Mesenchymal stem cell (in vitro differentiated cells and primary cell): ENCODE data around the gene MICAL2.

Experiments used
- DNase-seq: peaks from one replicate; pipeline ENCODE4 v3.0.0-alpha.2; 2013
- H2AFZ ChIP-seq: one replicate; pipeline ENCODE4 v1.6.1; 2013; ENCODE audit warnings: low read depth, mild to moderate bottlenecking, control low read depth, inconsistent platforms, low read length, moderate library complexity
- H2AK5ac ChIP-seq: 2 replicates; pipeline ENCODE4 v1.6.1; 2013; ENCODE audit warnings: low read length, moderate library complexity, mild to moderate bottlenecking, inconsistent platforms; ENCODE audit not compliant: severe bottlenecking
- H2BK120ac ChIP-seq: one replicate; pipeline ENCODE4 v1.6.1; 2013; ENCODE audit warnings: low read depth, mild to moderate bottlenecking, inconsistent platforms, low read length, moderate library complexity
- H2BK12ac ChIP-seq, 2 experiments: one replicate each; pipeline ENCODE4 v1.6.1; 2013; ENCODE audit warnings: inconsistent platforms in 2 of 2, low read length in 2 of 2, mild to moderate bottlenecking in 2 of 2, moderate library complexity in 2 of 2, control low read depth in 1 of 2
- H2BK15ac ChIP-seq: one replicate; pipeline ENCODE4 v1.6.1; 2013; ENCODE audit warnings: mild to moderate bottlenecking, low read depth, inconsistent platforms; ENCODE audit not compliant: poor library complexity, severe bottlenecking
- H2BK5ac ChIP-seq: 2 replicates; pipeline ENCODE4 v1.6.1; 2013; ENCODE audit warnings: low read depth, mild to moderate bottlenecking, low read length, control low read depth, inconsistent platforms; ENCODE audit not compliant: poor library complexity, severe bottlenecking
- H3K14ac ChIP-seq, 2 experiments: one replicate each; pipeline ENCODE4 v1.6.1; 2013; ENCODE audit warnings: inconsistent platforms in 2 of 2, low read length in 2 of 2, control low read depth in 1 of 2, mild to moderate bottlenecking in 1 of 2, moderate library complexity in 1 of 2
- H3K18ac ChIP-seq, 2 experiments: one replicate each; pipeline ENCODE4 v1.6.1; 2013; ENCODE audit warnings: inconsistent platforms in 2 of 2, low read length in 2 of 2, control low read depth in 1 of 2, low read depth in 1 of 2, mild to moderate bottlenecking in 1 of 2
- H3K23ac ChIP-seq, 2 experiments: one replicate each; pipeline ENCODE4 v1.6.1; 2013; ENCODE audit warnings: inconsistent platforms in 2 of 2, low read length in 2 of 2, mild to moderate bottlenecking in 2 of 2, moderate library complexity in 2 of 2, control low read depth in 1 of 2
- H3K27ac ChIP-seq: 2 replicates; pipeline ENCODE4 v1.5.1; 2013; ENCODE audit warnings: mild to moderate bottlenecking, moderate library complexity, low read length, control low read depth, inconsistent platforms; ENCODE audit not compliant: poor library complexity, severe bottlenecking
- H3K27me3 ChIP-seq, 2 experiments: 2 replicates each; pipeline versions ENCODE4 v1.6.1 to v1.7.0; 2013; ENCODE audit warnings: low read length in 2 of 2, mild to moderate bottlenecking in 2 of 2, moderate library complexity in 2 of 2, control low read depth in 1 of 2, inconsistent platforms in 1 of 2; ENCODE audit not compliant: control insufficient read depth in 1 of 2, insufficient read depth in 1 of 2
- H3K36me3 ChIP-seq, 2 experiments: 2 replicates each; pipeline versions ENCODE4 v1.6.1 to v1.7.0; 2013; ENCODE audit warnings: low read length in 2 of 2, control low read depth in 1 of 2, inconsistent platforms in 1 of 2, low read depth in 1 of 2, mild to moderate bottlenecking in 1 of 2; ENCODE audit not compliant: insufficient read depth in 2 of 2, control insufficient read depth in 1 of 2
- H3K4ac ChIP-seq, 2 experiments: one replicate each; pipeline ENCODE4 v1.6.1; 2013; ENCODE audit warnings: inconsistent platforms in 2 of 2, low read length in 2 of 2, mild to moderate bottlenecking in 2 of 2, moderate library complexity in 2 of 2, control low read depth in 1 of 2, low read depth in 1 of 2
- H3K4me1 ChIP-seq: 2 replicates; pipeline ENCODE4 v1.6.1; 2013; ENCODE audit warnings: low read depth, low read length, control low read depth; ENCODE audit not compliant: control insufficient read depth, insufficient read depth
- H3K4me2 ChIP-seq: 2 replicates; pipeline ENCODE4 v1.6.1; 2013; ENCODE audit warnings: low read length, mild to moderate bottlenecking, inconsistent platforms; ENCODE audit not compliant: poor library complexity, severe bottlenecking
- H3K4me3 ChIP-seq, 2 experiments: 2 replicates each; pipeline versions ENCODE4 v1.5.1 to v1.7.0; 2013; ENCODE audit warnings: low read length in 2 of 2, mild to moderate bottlenecking in 2 of 2, control low read depth in 1 of 2, low read depth in 1 of 2; ENCODE audit not compliant: insufficient read depth in 1 of 2
- H3K79me1 ChIP-seq: replicated peaks from 2 replicates; pipeline ENCODE4 v1.6.1; 2013; ENCODE audit warnings: mild to moderate bottlenecking, control low read depth, low read length, inconsistent platforms; ENCODE audit not compliant: poor library complexity, severe bottlenecking
- H3K9ac ChIP-seq: 2 replicates; pipeline ENCODE4 v1.7.0; 2013; ENCODE audit warnings: mild to moderate bottlenecking, low read length, moderate library complexity
- H3K9me3 ChIP-seq: 2 replicates; pipeline ENCODE4 v1.7.0; 2013; ENCODE audit warnings: mild to moderate bottlenecking, low read length; ENCODE audit not compliant: control insufficient read depth
- H4K8ac ChIP-seq: one replicate; pipeline ENCODE4 v1.6.1; 2013; ENCODE audit warnings: inconsistent platforms, mild to moderate bottlenecking, low read length, moderate library complexity
- H4K91ac ChIP-seq: one replicate; pipeline ENCODE4 v1.6.1; 2013; ENCODE audit warnings: mild to moderate bottlenecking, low read length, inconsistent platforms
- WGBS: methylation state at CpG from one replicate; pipeline ENCODE4 v1.1.7; 2013; ENCODE audit warnings: mixed read lengths; 5-methylcytosine and 5-hydroxymethylcytosine counted together

Gene MICAL2

DNA sequence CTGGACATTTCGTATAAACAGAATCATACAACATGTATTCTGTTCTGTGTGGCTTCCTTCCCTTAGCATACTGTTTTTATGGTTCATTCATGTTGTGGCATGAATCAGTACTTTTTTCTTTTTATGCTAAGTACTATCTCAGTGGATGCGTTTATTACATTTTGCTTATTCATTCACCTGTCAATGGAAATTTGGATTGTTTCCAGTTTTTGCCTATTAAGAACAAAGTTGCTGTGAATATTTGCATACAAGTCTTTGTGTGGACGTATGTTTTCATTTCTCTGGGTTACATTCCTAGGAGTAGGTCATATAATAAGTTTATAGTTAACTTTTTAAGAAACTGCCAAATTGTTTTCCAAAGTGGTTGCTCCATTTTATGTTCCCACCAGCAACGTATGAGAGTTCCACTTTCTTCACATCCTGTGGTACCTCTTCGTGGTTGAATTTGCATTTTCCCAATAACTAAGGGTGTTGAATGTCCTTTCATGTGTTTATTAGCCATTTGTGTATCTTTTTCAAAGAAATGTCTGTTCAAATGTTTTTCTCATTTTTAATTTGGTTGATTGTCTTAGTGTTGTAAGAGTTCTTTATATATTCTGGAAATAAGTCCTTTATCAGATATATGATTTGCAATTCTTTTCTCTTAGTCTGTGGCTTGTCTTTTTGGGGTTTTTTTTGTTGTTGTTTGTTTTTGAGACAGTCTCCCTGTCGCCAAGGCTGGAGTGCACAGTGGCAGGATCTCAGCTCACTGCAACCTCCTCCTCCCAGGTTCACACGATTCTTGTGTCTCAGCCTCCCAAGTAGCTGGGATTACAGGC, 46.0 kb upstream of the MICAL2 start:
- Histone ChIP-seq H3K4me3 (no peak overlapping the region), H2BK12ac (no peak overlapping the region), H3K79me1 (no peaks in the 10 kb centered on the region), H2AK5ac (no peak overlapping the region), H2BK15ac (no peak overlapping the region), H3K14ac (no peak overlapping the region), H3K4me2 (no peak overlapping the region), H4K91ac (no peak overlapping the region), H2BK120ac (no peak overlapping the region), H3K27me3 (no peaks in the 10 kb centered on the region), H3K36me3 (no peaks in the 10 kb centered on the region), H3K23ac (no peak overlapping the region), H3K4me1 (peaks cover 32% of the 10 kb centered on the region), H2AFZ (no peak overlapping the region), H3K18ac (no peak overlapping the region), H3K4ac (no peak overlapping the region), H2BK5ac (no peak overlapping the region), H4K8ac (no peak overlapping the region), H3K9ac (no peak overlapping the region), H3K27ac (peak overlapping the region; percentile 43), H3K9me3 (peaks cover 3% of the 10 kb centered on the region)
- no peak for DNase-seq
- 79% methylated on average over 4 of the region's 7 CpGs for WGBS

- H2BK15ac ChIP-seq: no peak overlapping the region
These were observed 45.5 kb upstream of the MICAL2 start for GRCh38 chr11:12064954-12065280.

GRCh38 chr11:12066056-12066798, 44.2 kb upstream of the MICAL2 start:
- Histone ChIP-seq H2BK5ac (peak overlapping the region; percentile 54), H3K18ac (peak overlapping the region; percentile 25 to 96), H3K27ac (peak overlapping the region; percentile 86), H3K14ac (no peak overlapping the region), H3K4ac (peak overlapping the region in 1 of 2 experiments; percentile 19), H2BK15ac (no peak overlapping the region), H2BK12ac (peak overlapping the region; percentile 41 to 89), H3K4me2 (no peak overlapping the region), H3K9me3 (peaks cover 3% of the 10 kb centered on the region), H3K4me1 (peaks cover 26% of the 10 kb centered on the region), H2BK120ac (peak overlapping the region; percentile 56), H3K36me3 (no peaks in the 10 kb centered on the region), H4K8ac (peak overlapping the region; percentile 35), H2AFZ (no peak overlapping the region), H3K4me3 (no peak overlapping the region), H2AK5ac (peak overlapping the region; percentile 46), H4K91ac (peak overlapping the region; percentile 64), H3K9ac (peak overlapping the region; percentile 22), H3K23ac (no peak overlapping the region), H3K27me3 (no peaks in the 10 kb centered on the region), H3K79me1 (no peaks in the 10 kb centered on the region)
- 46% methylated on average over 6 of the region's 7 CpGs for WGBS
- peak; percentile 95 for DNase-seq

More at GRCh38 chr11:12064954-12065280, 45.5 kb upstream of the MICAL2 start:
- Histone ChIP-seq H3K14ac (no peak overlapping the region), H3K4ac (no peak overlapping the region), H3K18ac (no peak overlapping the region), H3K9me3 (peaks cover 3% of the 10 kb centered on the region), H4K8ac (no peak overlapping the region), H4K91ac (no peak overlapping the region), H3K4me3 (no peak overlapping the region), H3K27ac (peak overlapping the region; percentile 43), H3K4me1 (peaks cover 32% of the 10 kb centered on the region), H3K9ac (no peak overlapping the region), H3K79me1 (no peaks in the 10 kb centered on the region), H2AK5ac (no peak overlapping the region), H3K4me2 (no peak overlapping the region), H2BK5ac (no peak overlapping the region), H2BK120ac (no peak overlapping the region), H2AFZ (no peak overlapping the region), H3K23ac (no peak overlapping the region), H3K27me3 (no peaks in the 10 kb centered on the region), H3K36me3 (no peaks in the 10 kb centered on the region), H2BK12ac (no peak overlapping the region)
- no peak for DNase-seq
- WGBS: 100% methylated on average over 1 of the region's 3 CpGs

- WGBS: 9% methylated on average over 4 of the region's 8 CpGs
- no peaks in the 10 kb centered on the region for H3K36me3 ChIP-seq
These were observed 43.4 kb upstream of the MICAL2 start for GRCh38 chr11:12066799-12067508.

More at GRCh38 chr11:12066799-12067508, 43.4 kb upstream of the MICAL2 start:
- no peak overlapping the region for H3K14ac ChIP-seq
- peaks cover 3% of the 10 kb centered on the region for H3K9me3 ChIP-seq
- peaks cover 25% of the 10 kb centered on the region for H3K4me1 ChIP-seq
- H3K4ac ChIP-seq: peak overlapping the region in 1 of 2 experiments; percentile 19
- H4K8ac ChIP-seq: no peak overlapping the region
- peak overlapping the region; percentile 22 for H3K9ac ChIP-seq
- H3K4me3 ChIP-seq: no peak overlapping the region
- DNase-seq: peak; percentile 84
- H3K23ac ChIP-seq: no peak overlapping the region
- no peak overlapping the region for H4K91ac ChIP-seq
- H2BK5ac ChIP-seq: peak overlapping the region; percentile 33
- H3K27me3 ChIP-seq: no peaks in the 10 kb centered on the region
- peak overlapping the region; percentile 41 to 89 for H2BK12ac ChIP-seq
- H3K27ac ChIP-seq: peak overlapping the region; percentile 86
- H2BK15ac ChIP-seq: peak overlapping the region; percentile 15
- peak overlapping the region; percentile 10 for H3K4me2 ChIP-seq
- peak overlapping the region; percentile 7 to 80 for H3K18ac ChIP-seq
- no peak overlapping the region for H2AFZ ChIP-seq
- peak overlapping the region; percentile 56 for H2BK120ac ChIP-seq
- no peaks in the 10 kb centered on the region for H3K79me1 ChIP-seq
- H2AK5ac ChIP-seq: no peak overlapping the region
